Activated naive CD4-positive, alpha-beta T cell treated with anti-CD3 and anti-CD28 coated beads, Interleukin-2, amount 50 U/mL, for 72 hours (primary cell): ENCODE data around the gene GNB3. TPM values are rescaled to one million over a fixed set of nuclear protein-coding genes. Genes with fewer than 3 reads are reported as not detected.

ENCODE experiments used
- ATAC-seq, 2 donors: fragments of 150-1000 bp; cut with Tn5 transposase; 2 replicates each; pipeline ENCODE4 v1.10.0; 2021; ENCODE audit warnings: mild to moderate bottlenecking in 2 of 2, moderate library complexity in 2 of 2
- DNase-seq, 2 donors: peaks; one replicate each; pipeline ENCODE4 v3.0.0; 2021 to 2022; ENCODE audit warnings: low spot score in 2 of 2
- H3K27ac Mint-ChIP-seq, 2 donors: one replicate each; pipeline ENCODE4 v1.8.0; 2022; ENCODE audit warnings: mild to moderate bottlenecking in 2 of 2, mixed read lengths in 2 of 2
- H3K36me3 Mint-ChIP-seq, 2 donors: one replicate each; pipeline ENCODE4 v1.8.0; 2022; ENCODE audit warnings: mixed read lengths in 2 of 2
- H3K9me3 Mint-ChIP-seq, 2 donors: one replicate each; pipeline ENCODE4 v1.8.0; 2022; ENCODE audit warnings: mixed read lengths in 2 of 2
- total RNA-seq, 2 donors: library from RNA; stranded (reverse); gene quantifications; one replicate each; pipeline ENCODE4 v1.2.3, GENCODE V29; 2022

The GNB3 gene
- total RNA-seq, 2 donors from 2014 or later = 0.25 to 1.8 TPM

DNA sequence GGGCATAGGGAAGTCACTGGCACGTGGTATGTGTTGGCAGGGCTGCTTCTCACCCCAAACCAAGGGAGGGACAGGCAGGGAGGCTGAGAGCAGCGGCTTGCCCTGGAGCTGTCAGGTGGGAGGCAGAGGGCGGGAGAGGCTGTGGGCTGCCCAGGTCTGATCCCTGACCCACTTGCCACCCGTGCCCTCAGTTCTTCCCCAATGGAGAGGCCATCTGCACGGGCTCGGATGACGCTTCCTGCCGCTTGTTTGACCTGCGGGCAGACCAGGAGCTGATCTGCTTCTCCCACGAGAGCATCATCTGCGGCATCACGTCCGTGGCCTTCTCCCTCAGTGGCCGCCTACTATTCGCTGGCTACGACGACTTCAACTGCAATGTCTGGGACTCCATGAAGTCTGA lies 4.7 kb downstream of the GNB3 start:
- Mint-ChIP-seq H3K36me3 (peaks cover 11 to 23% of the 10 kb centered on the region in 2 donors), H3K27ac (no peak overlapping the region), H3K9me3 (no peaks in the 10 kb centered on the region)
- ATAC-seq = no peak
- DNase-seq = no peak

DNA sequence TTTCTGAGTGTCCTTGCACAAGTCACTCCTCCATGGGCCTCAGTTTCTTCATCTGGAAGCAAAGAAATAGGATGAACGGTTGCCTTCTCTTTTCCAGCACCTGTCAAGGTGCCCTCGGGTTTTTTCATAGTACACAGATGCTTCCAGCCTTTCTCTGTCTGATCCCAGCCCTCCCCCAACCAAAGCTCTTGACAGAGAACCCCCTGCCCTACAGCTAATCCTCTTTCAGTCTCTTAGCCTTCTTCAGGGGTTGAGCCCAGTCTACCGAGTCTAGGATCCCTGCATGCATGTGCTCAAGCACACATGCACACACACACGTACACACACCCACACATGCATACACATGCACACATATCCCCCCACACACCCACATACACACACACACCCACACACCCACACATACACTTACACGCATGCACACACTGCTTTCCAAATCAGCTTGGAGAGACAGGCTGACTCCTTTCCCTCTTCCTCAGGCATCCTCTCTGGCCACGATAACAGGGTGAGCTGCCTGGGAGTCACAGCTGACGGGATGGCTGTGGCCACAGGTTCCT lies 5.7 kb downstream of the GNB3 start:
- peak overlapping the region in 1 of 2 donors; percentile 52 for H3K27ac Mint-ChIP-seq
- H3K9me3 Mint-ChIP-seq = no peaks in the 10 kb centered on the region
- H3K36me3 Mint-ChIP-seq = peaks cover 21 to 25% of the 10 kb centered on the region in 2 donors

DNA sequence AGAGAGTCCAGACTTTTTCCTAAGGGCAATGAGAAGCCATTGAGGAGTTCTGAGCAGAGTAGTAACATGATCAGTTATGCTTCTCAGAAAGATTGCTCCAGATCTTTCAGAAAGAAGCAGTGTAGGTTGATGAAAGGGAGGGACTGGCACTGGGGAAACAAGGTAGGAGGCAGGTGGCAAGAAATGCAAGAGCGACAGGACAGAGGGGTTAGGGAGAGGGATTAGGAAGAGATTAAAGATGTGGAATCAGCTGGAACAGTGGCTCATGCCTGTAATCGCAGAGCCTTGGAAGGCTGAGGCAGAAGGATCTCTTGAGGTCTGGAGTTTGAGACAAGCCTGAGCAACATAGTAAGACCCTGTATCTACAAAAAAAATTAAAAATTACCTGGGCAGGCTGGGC lies 7.0 kb downstream of the GNB3 start:
- Mint-ChIP-seq H3K27ac (peak overlapping the region in 1 of 2 donors; percentile 82), H3K36me3 (peaks cover 21 to 25% of the 10 kb centered on the region in 2 donors), H3K9me3 (no peaks in the 10 kb centered on the region)
- DNase-seq (no peak), ATAC-seq (no peak)

More for the DNA sequence above, 5.7 kb downstream of the GNB3 start:
- DNase-seq (no peak), ATAC-seq (no peak)

DNA sequence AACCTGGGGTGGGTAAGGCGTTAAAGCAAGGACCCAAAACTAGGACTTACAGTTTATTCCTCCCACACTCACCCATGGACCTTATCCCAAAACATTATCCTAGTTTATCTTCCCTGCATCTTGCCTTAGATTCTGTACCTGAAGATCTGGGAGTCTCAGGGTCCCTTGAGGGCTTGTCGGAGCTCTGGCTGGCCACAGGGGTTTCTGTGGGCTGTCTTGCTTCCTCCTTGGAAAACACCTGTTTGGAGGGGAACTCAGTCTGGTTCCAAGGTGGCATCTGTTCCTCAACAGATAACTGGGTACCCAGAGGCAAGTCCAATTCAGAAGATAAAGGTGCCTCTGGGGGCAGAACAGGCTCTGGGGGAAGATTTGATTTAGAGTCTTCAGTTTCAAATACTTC lies 8.7 kb downstream of the GNB3 start:
- ATAC-seq (no peak), DNase-seq (no peak)
- Mint-ChIP-seq H3K9me3 (no peaks in the 10 kb centered on the region), H3K36me3 (peaks cover 32 to 35% of the 10 kb centered on the region in 2 donors), H3K27ac (peak overlapping the region; percentile 44 to 97)

DNA sequence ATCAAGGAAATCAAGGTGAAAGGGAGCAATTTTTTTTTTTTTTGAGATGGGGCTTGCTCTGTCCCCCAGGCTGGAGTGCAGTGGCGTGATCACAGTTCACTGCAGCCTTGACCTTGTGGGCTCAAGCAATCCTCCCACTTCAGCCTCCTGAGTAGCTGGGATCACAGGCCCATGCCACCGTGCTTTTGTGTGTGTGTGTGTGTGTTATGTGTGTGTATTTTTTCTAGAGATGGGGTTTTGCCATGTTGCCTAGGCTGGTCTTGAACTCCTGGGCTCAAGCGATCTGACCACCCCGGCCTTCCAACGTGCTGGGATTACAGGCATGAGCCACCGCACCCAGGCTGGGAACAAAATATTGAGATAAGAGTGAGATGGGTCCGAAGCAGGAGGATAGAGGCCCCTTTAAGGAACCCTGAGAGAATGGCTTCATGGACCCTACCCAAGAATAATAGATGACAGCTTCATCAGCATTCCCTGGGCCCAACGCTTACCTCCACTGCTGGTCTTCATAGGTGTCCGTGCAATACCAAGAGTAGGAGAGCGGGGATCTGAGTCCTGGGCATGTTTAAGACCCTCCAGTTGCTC lies 9.3 kb downstream of the GNB3 start:
- DNase-seq = no peak
- Mint-ChIP-seq H3K27ac (peak overlapping the region; percentile 72 to 97), H3K36me3 (peaks cover 32 to 35% of the 10 kb centered on the region in 2 donors), H3K9me3 (no peaks in the 10 kb centered on the region)
- ATAC-seq = no peak

DNA sequence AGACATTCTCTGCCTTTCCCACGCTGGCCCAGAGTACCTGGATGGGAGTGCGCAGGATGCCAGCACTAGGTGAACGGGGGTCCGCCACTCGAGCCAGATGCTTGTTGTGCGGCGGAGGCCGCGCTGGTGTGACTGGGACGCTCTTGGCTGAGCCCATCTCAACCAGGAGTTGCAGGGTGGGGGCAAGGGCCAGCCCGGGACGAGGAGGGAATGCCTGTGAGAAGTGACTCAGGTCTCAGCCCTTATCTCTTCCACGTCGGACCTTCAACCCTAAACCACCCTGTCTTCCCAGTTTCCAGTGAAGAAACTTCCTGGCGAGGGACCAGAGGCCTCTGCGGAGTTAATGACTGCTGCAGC lies 10.0 kb downstream of the GNB3 start:
- peak overlapping the region; percentile 97 to 98 for H3K27ac Mint-ChIP-seq
- peaks cover 35% of the 10 kb centered on the region in 2 donors for H3K36me3 Mint-ChIP-seq
- DNase-seq (no peak), ATAC-seq (no peak)
- H3K9me3 Mint-ChIP-seq = no peaks in the 10 kb centered on the region

DNA sequence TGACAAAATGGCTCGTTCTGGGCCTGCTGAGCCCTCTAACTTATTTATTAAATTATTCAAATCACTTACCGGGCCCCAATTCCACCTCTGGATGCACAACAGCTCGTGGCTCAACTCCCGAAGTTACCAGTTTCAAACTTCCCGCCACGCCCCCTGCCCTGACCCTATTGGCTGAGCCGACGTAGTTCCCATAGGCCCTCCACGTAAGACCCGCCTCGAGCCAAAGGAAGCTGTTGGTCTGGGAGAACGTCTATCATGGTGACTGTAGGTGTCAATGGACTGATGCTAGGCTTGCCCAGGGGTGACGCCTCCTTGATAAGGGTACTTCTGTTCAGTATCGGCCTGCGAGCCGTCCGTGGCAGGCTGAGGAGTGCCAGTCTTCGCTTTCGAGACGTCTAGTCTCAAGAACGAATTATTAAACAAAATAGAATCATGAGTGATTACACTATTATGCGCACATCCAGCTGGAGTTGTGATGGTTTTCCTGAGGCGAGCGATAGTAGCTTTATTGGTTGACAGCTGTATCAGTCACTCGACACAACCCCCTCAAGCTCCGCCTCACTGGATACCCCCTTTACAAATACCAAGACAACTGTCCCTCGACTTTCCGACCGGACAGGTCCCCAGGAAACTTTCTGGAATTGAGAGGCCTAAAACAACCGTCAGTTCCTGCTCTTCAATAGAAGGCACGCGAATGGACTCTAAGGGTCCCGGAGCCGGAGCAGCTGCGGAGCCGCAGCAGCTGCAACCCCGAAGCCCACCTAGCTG lies 10.6 kb downstream of the GNB3 start, which contains the start of gene CDCA3:
Gene CDCA3 (minus strand): TSS at position 134 of the 768 bp plus-strand sequence. CDS start 334 bp downstream, outside the sequence.
- peak; percentile 64 to 74 for ATAC-seq
- H3K36me3 Mint-ChIP-seq = peaks cover 35 to 37% of the 10 kb centered on the region in 2 donors
- H3K27ac Mint-ChIP-seq = peak within 1 kb of the TSS; percentile 97 to 98
- peak; percentile 94 to 95 for DNase-seq
- H3K9me3 Mint-ChIP-seq = no peaks in the 10 kb centered on the region

DNA sequence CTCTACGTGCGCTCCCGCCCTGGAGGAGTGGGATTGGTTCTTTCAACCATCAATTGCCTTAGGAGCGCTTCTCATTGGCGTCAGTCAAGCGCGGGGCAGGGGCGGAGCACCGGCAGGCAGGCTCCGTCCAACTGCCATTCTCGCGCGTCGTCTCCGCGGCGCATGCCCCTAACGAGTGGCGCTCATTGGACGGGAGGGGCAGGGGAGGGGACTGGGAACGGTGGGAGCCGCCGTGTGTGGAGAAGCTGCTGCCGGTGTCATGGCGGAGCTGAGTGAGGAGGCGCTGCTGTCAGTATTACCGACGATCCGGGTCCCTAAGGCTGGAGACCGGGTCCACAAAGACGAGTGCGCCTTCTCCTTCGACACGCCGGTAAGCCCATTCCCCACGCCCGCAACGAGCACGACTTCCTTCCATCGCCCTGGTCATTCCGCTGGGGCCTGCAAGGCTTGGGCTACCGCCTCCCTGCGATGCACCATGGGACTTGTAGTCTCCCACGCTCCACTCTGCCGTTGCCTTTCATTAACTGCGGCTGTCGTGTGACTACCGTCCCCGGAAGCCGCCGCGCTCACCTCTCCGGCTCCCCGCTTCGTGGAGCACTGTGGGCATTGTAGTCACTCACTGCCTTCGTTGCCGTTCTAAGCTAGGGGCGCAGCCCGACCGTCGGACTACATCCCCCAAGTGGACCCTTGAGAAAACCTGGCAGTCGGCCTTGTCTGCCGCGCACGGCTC lies 11.4 kb downstream of the GNB3 start, which contains the start of gene USP5:
Gene USP5 (plus strand): TSS at position 230 of the 730 bp plus-strand sequence. CDS start 30 bp downstream, at position 260.
- no peaks in the 10 kb centered on the region for H3K9me3 Mint-ChIP-seq
- H3K36me3 Mint-ChIP-seq = peaks cover 35 to 37% of the 10 kb centered on the region in 2 donors
- peak; percentile 82 for ATAC-seq
- peak within 1 kb of the TSS; percentile 97 to 98 for H3K27ac Mint-ChIP-seq
- DNase-seq = peak; percentile 95 to 98

DNA sequence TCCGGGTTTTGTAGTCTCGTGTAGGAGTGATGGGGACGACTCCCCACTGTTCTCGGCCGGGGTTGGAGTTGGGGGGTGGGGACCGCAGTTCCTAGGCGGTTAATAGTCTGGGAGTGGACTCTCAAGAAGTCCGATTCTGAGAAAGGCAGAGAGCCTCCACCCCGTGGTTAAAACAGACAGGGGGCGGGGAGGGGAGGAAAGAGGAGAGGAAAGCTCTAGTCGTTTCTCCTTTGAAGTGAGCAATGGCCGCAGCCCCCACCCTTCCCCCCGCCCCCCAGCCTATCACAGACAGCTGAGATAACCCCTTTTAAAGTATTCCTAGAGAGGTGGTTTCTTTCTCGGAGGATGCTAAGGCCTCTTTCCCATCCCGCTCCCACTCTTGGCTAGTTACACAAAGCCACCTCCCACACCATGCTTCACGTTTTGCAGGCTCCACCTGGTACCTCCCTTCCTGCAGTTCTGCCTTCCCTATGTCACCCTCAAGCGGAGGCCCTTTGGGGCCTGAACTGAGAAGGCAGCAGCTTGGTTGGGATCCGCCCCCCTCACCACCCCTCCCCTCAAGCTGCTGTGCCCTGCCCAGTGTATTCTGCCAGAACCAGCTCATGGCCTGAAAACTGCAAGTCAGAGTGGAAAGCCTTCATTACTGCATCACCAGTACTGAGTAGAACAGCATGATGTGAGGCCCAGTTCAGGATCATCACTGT lies 12.1 kb downstream of the GNB3 start:
- Mint-ChIP-seq H3K9me3 (no peaks in the 10 kb centered on the region), H3K36me3 (peaks cover 35 to 44% of the 10 kb centered on the region in 2 donors), H3K27ac (peak overlapping the region; percentile 96 to 97)
- ATAC-seq = peak in 1 of 2 donors; percentile 30
- peak in 1 of 2 donors; percentile 66 for DNase-seq

DNA sequence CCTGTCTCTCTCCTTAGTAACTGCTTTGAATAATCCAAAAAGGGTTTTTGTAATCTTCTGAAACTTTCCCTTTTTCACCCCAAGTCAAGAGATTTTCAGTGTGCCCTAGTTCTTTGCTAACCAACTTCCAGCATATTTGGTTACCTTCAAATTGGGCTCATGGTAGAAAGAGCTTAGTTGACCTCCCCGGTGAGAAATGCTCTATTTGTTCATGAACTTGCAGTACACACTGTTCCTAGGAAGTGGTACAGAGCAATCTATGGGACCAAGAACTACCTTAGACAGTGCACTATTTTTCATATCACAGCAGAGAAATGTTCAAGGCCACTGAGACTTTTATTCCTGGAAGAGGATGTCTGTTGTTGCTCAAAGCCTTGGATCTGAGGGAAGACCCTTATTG lies 12.9 kb downstream of the GNB3 start:
- Mint-ChIP-seq H3K9me3 (no peaks in the 10 kb centered on the region), H3K27ac (peak overlapping the region; percentile 96 to 97), H3K36me3 (peaks cover 37 to 49% of the 10 kb centered on the region in 2 donors)
- DNase-seq = no peak
- ATAC-seq = no peak

DNA sequence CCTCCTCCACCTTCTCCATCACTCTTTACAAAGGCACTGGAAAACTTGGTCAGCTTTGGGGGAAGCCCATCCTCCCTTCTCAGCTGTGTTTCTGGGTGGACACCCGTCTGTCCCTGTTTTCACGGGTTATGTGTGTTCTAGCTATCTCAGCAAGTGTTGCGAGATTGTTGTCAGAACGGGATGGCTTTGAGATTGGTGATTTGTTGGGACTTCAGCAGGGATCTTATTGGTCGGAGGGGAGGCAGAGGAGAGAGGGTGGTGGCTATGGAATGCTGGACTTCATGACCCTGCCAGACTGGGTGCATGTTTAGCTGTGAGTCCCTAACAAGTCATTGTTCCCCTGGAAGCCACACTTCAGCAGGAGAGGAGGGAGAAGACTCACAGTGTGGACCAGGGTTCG lies 13.3 kb downstream of the GNB3 start:
- Mint-ChIP-seq H3K27ac (peak overlapping the region; percentile 96 to 97), H3K36me3 (peaks cover 35 to 49% of the 10 kb centered on the region in 2 donors), H3K9me3 (no peaks in the 10 kb centered on the region)
- no peak for DNase-seq
- ATAC-seq = no peak

DNA sequence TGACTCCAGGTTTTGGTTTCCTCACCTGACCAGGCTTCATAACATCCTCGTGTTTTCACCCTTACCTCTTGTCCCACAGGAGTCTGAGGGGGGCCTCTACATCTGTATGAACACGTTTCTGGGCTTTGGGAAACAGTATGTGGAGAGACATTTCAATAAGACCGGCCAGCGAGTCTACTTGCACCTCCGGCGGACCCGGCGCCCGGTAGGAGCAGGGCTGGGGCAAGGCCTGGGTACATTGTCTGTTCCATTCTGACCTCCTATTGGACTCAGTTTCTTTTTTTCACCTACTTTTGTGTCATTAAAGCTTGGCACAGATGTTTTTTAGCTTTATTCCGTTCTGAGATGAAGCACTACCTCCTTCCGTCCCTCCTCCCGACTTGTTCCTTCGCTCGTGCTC lies 14.6 kb downstream of the GNB3 start:
- no peaks in the 10 kb centered on the region for H3K9me3 Mint-ChIP-seq
- no peak for ATAC-seq
- peak overlapping the region; percentile 31 to 65 for H3K27ac Mint-ChIP-seq
- no peak for DNase-seq
- H3K36me3 Mint-ChIP-seq = peaks cover 23 to 39% of the 10 kb centered on the region in 2 donors

DNA sequence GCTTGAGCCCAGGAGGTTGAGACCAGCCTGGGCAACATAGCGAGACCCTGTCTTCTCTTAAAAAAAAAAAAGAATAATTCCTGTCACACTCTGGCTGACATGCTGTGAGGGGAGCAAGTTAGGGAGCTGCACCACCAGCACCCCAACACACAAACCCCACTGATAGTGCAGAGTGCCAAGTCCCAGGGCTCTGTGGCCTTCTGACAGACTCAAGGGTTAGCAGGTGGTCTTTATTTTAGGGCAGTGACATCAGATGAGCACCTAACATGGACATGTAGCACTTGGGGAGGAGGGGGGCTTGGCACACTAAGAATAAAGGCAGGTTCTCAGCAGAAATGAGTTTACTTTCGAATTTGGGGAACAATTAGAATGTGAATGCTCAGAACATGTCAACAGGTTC lies 18.1 kb downstream of the GNB3 start:
- Mint-ChIP-seq H3K36me3 (peaks cover 23 to 33% of the 10 kb centered on the region in 2 donors), H3K9me3 (no peaks in the 10 kb centered on the region), H3K27ac (no peak overlapping the region)
- DNase-seq (no peak), ATAC-seq (no peak)

DNA sequence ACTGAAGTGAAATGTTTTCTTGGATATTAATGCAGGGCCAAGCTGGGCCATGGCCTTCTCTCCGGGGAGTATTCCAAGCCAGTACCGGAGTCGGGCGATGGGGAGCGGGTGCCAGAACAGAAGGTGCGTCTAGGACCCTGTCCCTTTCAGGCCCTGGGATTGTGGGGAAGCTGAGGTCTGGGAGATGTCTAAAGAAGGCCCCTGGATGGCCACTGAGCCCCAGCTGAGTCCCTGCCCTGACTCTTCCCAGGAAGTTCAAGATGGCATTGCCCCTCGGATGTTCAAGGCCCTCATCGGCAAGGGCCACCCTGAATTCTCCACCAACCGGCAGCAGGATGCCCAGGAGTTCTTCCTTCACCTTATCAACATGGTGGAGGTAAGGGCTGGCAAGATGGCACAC lies 19.4 kb downstream of the GNB3 start:
- peaks cover 22 to 35% of the 10 kb centered on the region in 2 donors for H3K36me3 Mint-ChIP-seq
- peak overlapping the region in 1 of 2 donors; percentile 72 for H3K27ac Mint-ChIP-seq
- H3K9me3 Mint-ChIP-seq = no peaks in the 10 kb centered on the region
- no peak for ATAC-seq
- no peak for DNase-seq

DNA sequence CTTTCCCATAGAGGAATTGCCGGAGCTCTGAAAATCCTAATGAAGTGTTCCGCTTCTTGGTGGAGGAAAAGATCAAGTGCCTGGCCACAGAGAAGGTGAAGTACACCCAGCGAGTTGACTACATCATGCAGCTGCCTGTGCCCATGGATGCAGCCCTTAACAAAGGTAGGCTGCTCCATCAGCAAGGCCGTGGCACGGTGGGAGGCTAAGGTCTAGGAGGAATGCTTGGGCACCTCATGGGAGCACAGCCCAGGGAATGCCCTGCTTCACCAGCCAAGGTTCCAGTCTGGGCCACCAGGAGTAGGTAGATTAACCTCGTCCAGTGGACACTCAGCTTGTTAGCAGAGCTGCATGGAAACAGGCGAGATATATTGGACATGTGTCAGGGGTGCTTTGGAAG lies 20.2 kb downstream of the GNB3 start:
- DNase-seq (no peak), ATAC-seq (no peak)
- H3K9me3 Mint-ChIP-seq = no peaks in the 10 kb centered on the region
- peak overlapping the region in 1 of 2 donors; percentile 75 for H3K27ac Mint-ChIP-seq
- H3K36me3 Mint-ChIP-seq = peaks cover 22 to 33% of the 10 kb centered on the region in 2 donors

DNA sequence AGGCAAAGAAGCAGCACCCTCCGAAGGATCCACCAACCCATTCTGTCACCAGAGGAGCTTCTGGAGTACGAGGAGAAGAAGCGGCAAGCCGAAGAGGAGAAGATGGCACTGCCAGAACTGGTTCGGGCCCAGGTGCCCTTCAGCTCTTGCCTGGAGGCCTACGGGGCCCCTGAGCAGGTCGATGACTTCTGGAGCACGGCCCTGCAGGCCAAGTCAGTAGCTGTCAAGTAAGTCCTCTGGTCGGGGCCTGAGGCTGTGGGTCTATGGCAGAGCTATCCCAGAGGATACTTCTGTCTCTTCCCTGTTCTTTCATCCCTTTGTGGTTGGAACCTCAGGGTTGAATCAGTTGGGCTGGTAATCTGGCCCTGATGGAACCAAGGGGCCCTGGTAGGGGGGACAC lies 20.7 kb downstream of the GNB3 start:
- ATAC-seq = no peak
- H3K36me3 Mint-ChIP-seq = peaks cover 22 to 33% of the 10 kb centered on the region in 2 donors
- H3K9me3 Mint-ChIP-seq = no peaks in the 10 kb centered on the region

More for the DNA sequence above, 20.7 kb downstream of the GNB3 start:
- peak overlapping the region in 1 of 2 donors; percentile 75 for H3K27ac Mint-ChIP-seq
- peak in 1 of 2 donors; percentile 53 for DNase-seq
